ENCODE measurements around the gene KLF6.
A peak's percentile ranks its signal among the peaks of the same experiment; 100 is the strongest.

The KLF6 gene

GRCh38 chr10:3789621-3790020 lies 4.6 kb upstream of the KLF6 start:
- TF ChIP-seq CTCF (IDR thresholded peaks at IDR 0.05), result no peak
- no peak overlapping the region for H3K4me3 ChIP-seq
- DNase-seq (ENCODE audit: low spot score), result no peak
- H3K27ac ChIP-seq, result no peak overlapping the region

GRCh38 chr10:3787816-3788215 lies 2.8 kb upstream of the KLF6 start:
- Histone ChIP-seq H3K4me3 (no peak overlapping the region), H3K27ac (no peak overlapping the region)
- DNase-seq (ENCODE audit: low spot score), result peak; percentile 61
- no peak for TF ChIP-seq CTCF (IDR thresholded peaks at IDR 0.05)

- DNase-seq (ENCODE audit: low spot score), result no peak
- TF ChIP-seq CTCF (IDR thresholded peaks at IDR 0.05), result no peak
- Histone ChIP-seq H3K4me3 (no peak overlapping the region), H3K27ac (peak overlapping the region; percentile 96 to 100)
Observed at GRCh38 chr10:3787016-3787400, 2.0 kb upstream of the KLF6 start.

- DNase-seq (ENCODE audit: low spot score), result peak; percentile 77
- H3K27ac ChIP-seq, result peak overlapping the region; percentile 96 to 100
- TF ChIP-seq CTCF (IDR thresholded peaks at IDR 0.05), result no peak
- H3K4me3 ChIP-seq, result peak overlapping the region; percentile 93
Observed at GRCh38 chr10:3786295-3787015, 1.4 kb upstream of the KLF6 start.

- TF ChIP-seq CTCF (IDR thresholded peaks at IDR 0.05), result no peak
- peak; percentile 79 for DNase-seq (ENCODE audit: low spot score)
- H3K4me3 ChIP-seq, result peak overlapping the region; percentile 93
- H3K27ac ChIP-seq, result peak overlapping the region; percentile 96 to 100
Observed at GRCh38 chr10:3785851-3786271, 852 bp upstream of the KLF6 start.

GRCh38 chr10:3785251-3785850 lies 342 bp upstream of the KLF6 start:
- peak; percentile 99 for DNase-seq (ENCODE audit: low spot score)
- TF ChIP-seq CTCF (IDR thresholded peaks at IDR 0.05), result no peak
- H3K4me3 ChIP-seq, result peak overlapping the region; percentile 93
- peak overlapping the region; percentile 96 to 100 for H3K27ac ChIP-seq
